Urothelium cell line (cell line): Measurements from ENCODE around the gene CCNG1.
"Not testable (repeated sequence)": the region's sequence is repeated elsewhere in the genome, so short reads cannot be mapped to it uniquely, and the experiment has no call there.

Experiments used
- DNase-seq: peaks from one replicate; pipeline ENCODE4 v3.0.0; 2011; ENCODE audit warnings: low spot score, mixed read lengths
- FAIRE-seq: peaks from 2 replicates; lab custom pipeline; 2011; peaks lifted over from hg19 to GRCh38; lab: Jason Lieb, UNC

CCNG1 gene

GRCh38 chr5:163437309-163438182 is at the start of gene CCNG1:
CCNG1 (plus strand) TSS chr5:163437595; CDS start chr5:163439257, 1,662 bp downstream.
- FAIRE-seq, result peak; percentile 30
- DNase-seq, result peak; percentile 96

DNA sequence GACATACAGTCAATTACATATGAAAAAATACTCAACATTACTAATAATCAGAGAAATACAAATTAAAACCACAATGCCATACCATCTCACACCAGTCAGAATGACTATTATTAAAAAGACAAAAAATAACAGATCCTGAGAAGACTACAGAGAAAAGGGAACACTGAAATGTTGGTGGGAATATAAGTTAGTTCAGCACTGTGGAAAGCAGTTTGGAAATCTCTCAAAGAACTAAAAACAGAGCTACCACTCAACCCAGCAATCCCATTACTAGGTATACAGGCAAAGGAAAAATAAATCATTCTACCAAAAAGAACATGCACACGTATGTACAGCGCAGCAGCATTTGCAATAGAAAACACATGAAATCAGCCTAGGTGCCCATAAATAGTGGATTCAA is 41.6 kb upstream of the CCNG1 start:
- FAIRE-seq, result no peak
- no peak for DNase-seq

DNA sequence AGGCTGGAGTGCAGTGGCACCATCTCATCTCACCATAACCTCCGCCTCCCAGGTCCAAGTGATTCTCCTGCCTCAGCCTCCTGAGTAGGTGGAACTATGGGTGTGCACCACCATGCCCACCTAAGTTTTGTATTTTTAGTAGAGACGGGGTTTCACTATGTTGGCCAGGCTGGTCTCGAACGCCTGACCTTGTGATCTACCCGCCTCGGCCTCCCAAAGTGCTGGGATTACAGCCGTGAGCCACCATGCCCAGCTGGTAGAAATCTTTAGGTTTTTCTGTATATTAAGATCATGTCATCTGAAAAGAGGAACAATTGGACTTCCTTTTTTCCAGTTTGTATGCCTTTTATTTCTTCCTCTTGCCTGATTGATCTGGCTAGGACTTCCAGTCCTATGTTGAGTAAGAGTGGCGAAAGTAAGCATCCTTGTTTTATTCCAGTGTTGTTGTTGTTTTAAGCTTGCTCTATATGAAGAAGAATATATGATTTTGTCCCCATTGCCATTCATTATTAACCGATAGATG is 40.5 kb upstream of the CCNG1 start:
- not testable (repeated sequence) for FAIRE-seq, DNase-seq

DNA sequence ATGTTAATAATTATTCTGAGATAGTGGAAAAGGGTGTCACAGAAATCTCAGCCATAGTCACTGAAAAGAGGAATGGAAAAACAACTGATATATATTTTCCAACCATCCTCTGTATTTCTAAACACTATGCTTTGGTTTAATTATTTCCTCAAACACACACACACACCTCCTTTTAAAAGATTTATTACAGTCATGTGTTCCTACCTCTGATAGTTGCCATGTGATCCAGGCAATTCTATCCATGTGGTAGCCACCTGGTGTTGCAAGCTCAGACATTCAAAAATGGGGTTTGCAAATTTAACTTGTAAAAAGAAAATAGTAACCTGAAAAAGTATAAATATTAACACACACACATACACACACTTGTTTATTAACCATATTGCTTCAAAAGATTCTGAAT is 40.0 kb upstream of the CCNG1 start:
- DNase-seq (no peak), FAIRE-seq (no peak)

GRCh38 chr5:163399923-163400322 is 37.5 kb upstream of the CCNG1 start:
- DNase-seq, result no peak
- FAIRE-seq, result no peak

DNA sequence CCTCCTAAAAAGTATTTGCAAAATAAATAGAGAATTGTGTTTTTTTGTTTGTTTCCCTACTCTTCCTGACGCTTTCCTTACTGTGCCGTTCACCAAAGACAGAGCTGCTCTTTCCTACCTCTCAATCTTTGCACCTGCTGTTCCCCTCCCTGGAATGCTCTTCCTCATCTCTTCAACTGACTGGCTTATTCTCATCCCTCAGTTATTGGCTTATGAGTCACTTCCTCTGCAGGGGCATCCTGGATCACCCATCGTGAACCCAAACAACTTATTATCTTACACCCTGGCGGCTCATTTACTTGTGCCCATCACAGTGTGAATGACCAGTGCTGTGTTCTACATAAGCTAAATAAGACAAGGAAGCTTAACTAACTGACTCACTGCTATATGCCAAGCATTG is 36.1 kb upstream of the CCNG1 start:
- no peak for FAIRE-seq
- DNase-seq, result peak; percentile 22

GRCh38 chr5:163402007-163402406 is 35.4 kb upstream of the CCNG1 start:
- no peak for DNase-seq
- FAIRE-seq, result no peak

DNA sequence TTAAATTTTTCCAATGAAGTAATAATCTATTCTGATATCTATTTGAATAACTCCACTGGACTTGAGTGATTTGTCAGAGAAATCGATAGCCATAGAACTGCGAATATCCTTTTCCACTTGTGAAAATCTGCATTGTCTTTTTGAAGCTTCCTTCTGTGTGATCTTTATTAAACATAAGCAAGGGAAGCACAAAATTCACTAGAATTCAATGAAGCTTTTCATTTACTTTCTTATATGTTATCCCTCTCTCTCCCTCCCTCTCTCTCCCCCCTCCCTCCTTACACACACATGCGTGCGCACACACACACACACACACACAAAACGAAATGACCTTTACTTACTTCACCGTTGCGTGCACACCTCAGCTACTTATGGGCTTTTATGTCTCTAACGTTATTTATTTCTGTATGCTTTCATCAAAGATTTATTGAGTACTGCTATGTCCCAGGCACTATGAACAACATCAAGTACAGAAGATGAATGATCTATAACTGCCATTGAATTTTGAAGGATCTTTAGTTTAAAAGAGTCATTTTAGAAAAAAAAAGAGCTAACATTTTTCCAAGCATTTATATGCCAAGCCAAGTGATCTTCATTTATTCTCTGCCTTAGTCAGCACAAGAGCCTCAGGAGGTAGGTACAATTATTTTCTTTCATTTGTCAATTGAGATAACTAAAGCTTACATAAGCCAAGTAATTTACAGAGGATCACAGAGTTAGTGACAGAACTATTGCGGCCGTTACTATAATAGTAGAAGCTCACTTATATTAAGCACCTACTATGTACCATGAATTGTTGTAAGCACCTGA is 32.8 kb upstream of the CCNG1 start:
- no peak for FAIRE-seq
- DNase-seq, result no peak

- FAIRE-seq (no peak), DNase-seq (peak; percentile 6)
Observed at GRCh38 chr5:163407034-163407655, 30.2 kb upstream of the CCNG1 start.

GRCh38 chr5:163408311-163408923 is 29.0 kb upstream of the CCNG1 start:
- FAIRE-seq (no peak), DNase-seq (peak; percentile 57)

DNA sequence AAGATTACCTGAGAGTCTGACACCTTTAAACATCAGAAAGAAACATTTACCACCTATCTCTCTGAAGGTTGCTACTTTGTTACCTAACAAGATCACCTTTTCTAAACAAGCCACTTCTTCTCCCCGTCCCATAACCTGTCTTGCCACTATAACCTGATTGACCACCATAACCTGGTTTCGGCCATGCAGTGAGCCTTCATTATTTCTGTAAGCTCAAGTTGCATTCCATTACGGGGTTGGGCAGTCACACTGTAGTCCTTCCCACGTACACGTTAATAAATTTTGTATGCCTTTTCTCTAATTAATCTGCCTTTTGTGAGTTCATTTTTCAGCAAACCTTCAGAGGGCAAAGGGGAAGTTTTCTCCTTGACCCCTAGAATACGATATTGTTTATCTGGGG is 28.0 kb upstream of the CCNG1 start:
- no peak for FAIRE-seq
- DNase-seq, result no peak

DNA sequence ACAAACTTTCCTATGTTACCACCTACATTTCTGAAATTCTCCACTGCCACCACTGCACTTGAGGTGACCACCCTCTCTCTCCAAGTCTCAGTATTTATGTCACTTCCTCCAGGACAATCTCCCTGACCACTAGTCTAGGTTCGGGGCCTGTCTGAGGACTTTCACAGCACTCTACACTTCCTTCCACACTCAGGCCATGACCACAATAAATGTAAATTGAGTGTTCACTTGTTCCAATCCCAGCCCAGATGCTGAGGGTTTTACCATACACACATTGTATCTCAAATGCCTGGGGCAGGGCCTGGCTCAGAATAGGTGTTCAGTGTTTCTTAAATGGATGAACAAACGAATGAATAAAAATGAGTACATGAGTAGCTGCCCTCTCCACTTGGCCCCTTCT is 26.9 kb upstream of the CCNG1 start:
- no peak for FAIRE-seq
- DNase-seq, result no peak

DNA sequence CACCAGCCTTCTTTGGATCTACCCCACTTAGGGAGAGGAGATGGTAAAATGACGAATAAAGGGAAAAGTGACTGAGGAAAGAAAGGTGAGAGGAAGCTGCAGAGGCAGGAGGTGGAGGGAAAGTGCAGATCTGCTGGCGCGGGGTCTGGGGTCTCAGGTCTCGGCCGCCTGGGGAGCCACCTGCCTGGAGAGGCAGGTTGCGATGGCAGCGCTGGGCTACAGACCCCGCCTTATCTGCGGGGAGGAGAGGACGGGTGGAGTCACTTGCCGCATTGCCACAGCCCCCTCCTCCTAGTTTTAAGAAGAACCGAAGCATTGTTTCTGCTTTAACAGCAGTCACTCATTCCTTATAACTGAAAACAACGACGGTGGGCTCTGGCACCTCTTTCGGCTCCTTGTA is 21.7 kb upstream of the CCNG1 start:
- not testable (repeated sequence) for FAIRE-seq, DNase-seq

DNA sequence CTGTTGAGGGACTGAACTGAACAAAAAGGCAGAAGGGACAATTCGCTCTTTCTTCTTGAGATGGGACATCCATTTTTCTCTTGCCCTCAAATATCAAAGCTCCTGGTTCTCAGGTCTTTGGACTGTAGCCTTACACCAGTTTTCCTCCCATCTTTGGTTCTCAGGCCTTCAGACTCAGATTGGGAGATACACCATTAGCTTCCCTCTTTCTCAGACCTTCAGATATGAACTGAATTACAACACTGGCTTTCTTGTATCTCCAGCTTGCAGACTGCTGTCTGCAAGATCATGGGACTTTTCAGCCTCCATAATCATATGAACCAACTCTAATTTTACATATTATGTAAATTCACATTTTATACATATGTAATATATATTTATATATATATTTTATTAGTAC is 12.6 kb upstream of the CCNG1 start:
- no peak for FAIRE-seq
- DNase-seq, result no peak

- FAIRE-seq, result not testable (repeated sequence)
Observed at GRCh38 chr5:163426128-163426527, 11.3 kb upstream of the CCNG1 start.

GRCh38 chr5:163432544-163432943 is 4.9 kb upstream of the CCNG1 start:
- DNase-seq (no peak), FAIRE-seq (no peak)

More at GRCh38 chr5:163426128-163426527, 11.3 kb upstream of the CCNG1 start:
- DNase-seq, result not testable (repeated sequence)

DNA sequence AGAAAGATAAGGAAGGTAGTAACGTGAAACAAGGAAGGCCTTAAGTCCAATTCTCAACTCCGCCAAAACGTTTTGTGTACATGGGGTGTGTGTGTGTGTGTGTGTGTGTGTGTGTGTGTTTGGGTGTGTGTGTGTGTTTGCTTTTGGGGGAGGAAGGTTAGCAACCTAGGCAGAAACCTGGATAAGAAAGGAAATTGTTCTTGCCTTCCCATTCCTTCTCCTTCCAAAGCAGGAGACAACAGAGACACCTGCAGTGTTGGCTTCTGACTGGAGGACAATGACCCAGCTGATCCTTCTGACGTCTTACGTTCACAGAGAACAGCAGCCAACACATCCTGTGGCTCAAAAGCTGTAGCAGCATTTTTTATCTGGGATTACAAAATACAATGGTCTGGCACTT is 4.1 kb upstream of the CCNG1 start:
- FAIRE-seq, result no peak
- no peak for DNase-seq

GRCh38 chr5:163434401-163434866 is 3.0 kb upstream of the CCNG1 start:
- FAIRE-seq, result no peak
- DNase-seq, result peak; percentile 6

- no peak for FAIRE-seq
- no peak for DNase-seq
Observed at GRCh38 chr5:163436515-163436914, 880 bp upstream of the CCNG1 start.

GRCh38 chr5:163437011-163437308 is 435 bp upstream of the CCNG1 start:
- no peak for DNase-seq
- no peak for FAIRE-seq

DNA sequence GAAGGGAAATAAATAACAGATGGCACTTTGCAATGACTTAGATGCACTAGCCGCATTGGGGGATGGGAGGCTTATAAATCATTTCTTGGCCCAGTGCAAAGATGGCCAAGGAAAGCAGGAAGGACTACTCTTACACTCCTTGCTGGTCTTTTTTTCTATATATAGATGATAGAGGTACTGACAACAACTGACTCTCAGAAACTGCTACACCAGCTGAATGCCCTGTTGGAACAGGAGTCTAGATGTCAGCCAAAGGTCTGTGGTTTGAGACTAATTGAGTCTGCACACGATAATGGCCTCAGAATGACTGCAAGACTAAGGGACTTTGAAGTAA is 1.7 kb downstream of the CCNG1 start:
- no peak for DNase-seq
- no peak for FAIRE-seq
